Amniotic stem cell (primary cell): ENCODE results near the gene FKRP.
"Not testable (repeated sequence)": the region's sequence is repeated elsewhere in the genome, so short reads cannot be mapped to it uniquely, and the experiment has no call there.

Experiments
- DNase-seq: peaks from one replicate; lab custom pipeline; 2025; lab: John Stamatoyannopoulos, UW

FKRP gene

GRCh38 chr19:46759817-46760333, 14.0 kb downstream of the FKRP start:
- peak; percentile 62 for DNase-seq

GRCh38 chr19:46760363-46760762, 14.5 kb downstream of the FKRP start:
- DNase-seq, result no peak

GRCh38 chr19:46760897-46761296, 15.0 kb downstream of the FKRP start:
- DNase-seq, result not testable (repeated sequence)

- DNase-seq, result no peak
Observed at GRCh38 chr19:46761418-46761831, 15.6 kb downstream of the FKRP start.

GRCh38 chr19:46762245-46762890, 16.5 kb downstream of the FKRP start:
- DNase-seq, result no peak

- no peak for DNase-seq
Observed at GRCh38 chr19:46764817-46765291, 19.0 kb downstream of the FKRP start.

- no peak for DNase-seq
Observed at GRCh38 chr19:46766569-46767317, 20.9 kb downstream of the FKRP start.

- DNase-seq, result not testable (repeated sequence)
Observed at GRCh38 chr19:46768746-46769145, 22.9 kb downstream of the FKRP start.

GRCh38 chr19:46772170-46773017, 26.5 kb downstream of the FKRP start:
- DNase-seq, result no peak

GRCh38 chr19:46773018-46773399, 27.2 kb downstream of the FKRP start:
- no peak for DNase-seq

GRCh38 chr19:46775642-46776258, 29.9 kb downstream of the FKRP start:
- no peak for DNase-seq

GRCh38 chr19:46776927-46777911, 31.4 kb downstream of the FKRP start:
- no peak for DNase-seq

- DNase-seq, result not testable (repeated sequence)
Observed at GRCh38 chr19:46777956-46778645, 32.2 kb downstream of the FKRP start.

- no peak for DNase-seq
Observed at GRCh38 chr19:46782355-46783019, 36.6 kb downstream of the FKRP start.

GRCh38 chr19:46783670-46784069, 37.8 kb downstream of the FKRP start:
- no peak for DNase-seq

GRCh38 chr19:46784262-46785053, 38.6 kb downstream of the FKRP start:
- peak; percentile 78 for DNase-seq

- no peak for DNase-seq
Observed at GRCh38 chr19:46785054-46785979, 39.5 kb downstream of the FKRP start.

- DNase-seq, result no peak
Observed at GRCh38 chr19:46785980-46786235, 40.1 kb downstream of the FKRP start.
